HFFc6 (cell line): ENCODE measurements around the gene POLH. TPM values are rescaled to one million over a fixed set of nuclear protein-coding genes. Genes with fewer than 3 reads are reported as not detected.

ENCODE experiments used
- DNase-seq: peaks from one replicate; pipeline ENCODE4 v3.0.0-alpha.2; 2018
- H3K27ac Mint-ChIP-seq: 2 replicates; pipeline ENCODE4 v1.8.0; 2020; ENCODE audit warnings: mild to moderate bottlenecking, mixed read lengths
- H3K27me3 Mint-ChIP-seq: 2 replicates; pipeline ENCODE4 v1.8.0; 2021; ENCODE audit warnings: mild to moderate bottlenecking, moderate library complexity, mixed read lengths; ENCODE audit not compliant: insufficient read depth
- H3K36me3 Mint-ChIP-seq: 2 replicates; pipeline ENCODE4 v1.8.0; 2021; ENCODE audit warnings: low read depth, mixed read lengths
- H3K4me1 Mint-ChIP-seq: 2 replicates; pipeline ENCODE4 v1.8.0; 2020; ENCODE audit warnings: low read depth, mixed read lengths
- H3K4me3 Mint-ChIP-seq: 2 replicates; pipeline ENCODE4 v1.8.0; 2020; ENCODE audit warnings: mild to moderate bottlenecking, moderate library complexity, mixed read lengths
- H3K9me3 Mint-ChIP-seq: 2 replicates; pipeline ENCODE4 v1.8.0; 2020; ENCODE audit warnings: mild to moderate bottlenecking, mixed read lengths
- CTCF ChIP-seq: fragments of 200-600 bp; sonication (generic); IDR thresholded peaks from 2 replicates; pipeline ENCODE4 v1.5.0; 2021; ENCODE audit warnings: antibody characterized with exemption, mild to moderate bottlenecking
- total RNA-seq, 6 experiments: library from RNA; stranded (reverse); fragmentation: NEBNext Ultra II Directional; extraction: Animal tissue kit (Norgen Biotek cat#: 25700); gene quantifications; 2 replicates in 1 of 6; 3 replicates in 5 of 6; pipeline ENCODE4 v1.2.3, GENCODE V29; 2021

POLH gene
- total RNA-seq, 6 experiments from 2014 or later: 31.4 to 39.8 (median 37.3) TPM

GRCh38 chr6:43614396-43614730 is 38.4 kb downstream of the POLH start:
- no peak for TF ChIP-seq CTCF
- Mint-ChIP-seq H3K27me3 (peaks cover 5% of the 10 kb centered on the region; the same call in 1 of the 2 replicates), H3K27ac (peak overlapping the region; percentile 38; the same call in 1 of the 2 replicates), H3K9me3 (no peaks in the 10 kb centered on the region), H3K4me1 (peaks cover 31% of the 10 kb centered on the region), H3K36me3 (peaks cover 20% of the 10 kb centered on the region), H3K4me3 (no peak overlapping the region)
- DNase-seq: no peak

- Mint-ChIP-seq H3K4me3 (no peak overlapping the region), H3K9me3 (no peaks in the 10 kb centered on the region), H3K4me1 (peaks cover 15% of the 10 kb centered on the region), H3K27ac (peak overlapping the region; percentile 21; the same call in 1 of the 2 replicates), H3K27me3 (peaks cover 10% of the 10 kb centered on the region; the same call in 1 of the 2 replicates), H3K36me3 (peaks cover 20% of the 10 kb centered on the region)
- no peak for DNase-seq
- no peak for TF ChIP-seq CTCF
Measured at GRCh38 chr6:43616725-43617472, 40.9 kb downstream of the POLH start.

- peak overlapping the region; percentile 60 for H3K27ac Mint-ChIP-seq
- no peaks in the 10 kb centered on the region for H3K9me3 Mint-ChIP-seq
- no peak for DNase-seq
- TF ChIP-seq CTCF: no peak
- no peak overlapping the region for H3K4me3 Mint-ChIP-seq
- H3K4me1 Mint-ChIP-seq: peaks cover 1% of the 10 kb centered on the region
- peaks cover 38% of the 10 kb centered on the region for H3K36me3 Mint-ChIP-seq
- peaks cover 10% of the 10 kb centered on the region; the same call in 1 of the 2 replicates for H3K27me3 Mint-ChIP-seq
Measured at GRCh38 chr6:43621078-43621835, 45.3 kb downstream of the POLH start.

GRCh38 chr6:43621836-43622180 is 45.8 kb downstream of the POLH start:
- peaks cover 43% of the 10 kb centered on the region for H3K36me3 Mint-ChIP-seq

GRCh38 chr6:43622541-43622940 is 46.6 kb downstream of the POLH start:
- no peak for DNase-seq
- Mint-ChIP-seq H3K4me3 (no peak overlapping the region), H3K27me3 (peaks cover 6% of the 10 kb centered on the region; the same call in 1 of the 2 replicates), H3K27ac (no peak overlapping the region), H3K4me1 (peaks cover 14% of the 10 kb centered on the region), H3K9me3 (no peaks in the 10 kb centered on the region), H3K36me3 (peaks cover 49% of the 10 kb centered on the region)
- no peak for TF ChIP-seq CTCF

More at GRCh38 chr6:43621836-43622180, 45.8 kb downstream of the POLH start:
- Mint-ChIP-seq H3K4me3 (no peak overlapping the region), H3K27ac (no peak overlapping the region), H3K27me3 (peaks cover 10% of the 10 kb centered on the region; the same call in 1 of the 2 replicates), H3K9me3 (no peaks in the 10 kb centered on the region), H3K4me1 (peaks cover 7% of the 10 kb centered on the region)
- no peak for TF ChIP-seq CTCF
- no peak for DNase-seq
